Measurements from ENCODE around the gene CORO1C.

CORO1C gene

GRCh38 chr12:108724054-108724889 lies 7.0 kb downstream of the CORO1C start:
- DNase-seq, result no peak

- DNase-seq, result no peak
These were observed 8.1 kb downstream of the CORO1C start for GRCh38 chr12:108722992-108723766.

- DNase-seq, result no peak
These were observed 8.9 kb downstream of the CORO1C start for GRCh38 chr12:108722463-108722862.

GRCh38 chr12:108721824-108722223 lies 9.5 kb downstream of the CORO1C start:
- DNase-seq, result no peak

GRCh38 chr12:108720757-108721514 lies 10.4 kb downstream of the CORO1C start:
- DNase-seq, result no peak

GRCh38 chr12:108717243-108717642 lies 14.1 kb downstream of the CORO1C start:
- no peak for DNase-seq

GRCh38 chr12:108714866-108715265 lies 16.5 kb downstream of the CORO1C start:
- no peak for DNase-seq

GRCh38 chr12:108713471-108713870 lies 17.8 kb downstream of the CORO1C start:
- DNase-seq, result no peak

GRCh38 chr12:108712925-108713203 lies 18.5 kb downstream of the CORO1C start:
- DNase-seq, result no peak

GRCh38 chr12:108712165-108712924 lies 19.0 kb downstream of the CORO1C start:
- DNase-seq, result no peak

- DNase-seq, result no peak
These were observed 19.7 kb downstream of the CORO1C start for GRCh38 chr12:108711489-108712164.

GRCh38 chr12:108709697-108710096 lies 21.6 kb downstream of the CORO1C start:
- DNase-seq, result no peak

- DNase-seq, result no peak
These were observed 26.8 kb downstream of the CORO1C start for GRCh38 chr12:108704527-108704926.

- DNase-seq, result no peak
These were observed 28.6 kb downstream of the CORO1C start for GRCh38 chr12:108702595-108703320.

- no peak for DNase-seq
These were observed 29.4 kb downstream of the CORO1C start for GRCh38 chr12:108701779-108702441.

GRCh38 chr12:108700833-108701541 lies 30.3 kb downstream of the CORO1C start:
- DNase-seq, result no peak

- no peak for DNase-seq
These were observed 31.3 kb downstream of the CORO1C start for GRCh38 chr12:108699955-108700563.

- DNase-seq, result no peak
These were observed 33.4 kb downstream of the CORO1C start for GRCh38 chr12:108697905-108698304.

- no peak for DNase-seq
These were observed 34.4 kb downstream of the CORO1C start for GRCh38 chr12:108696996-108697290.

All from NCI-H2081 treated with DMSO at 0.1 percent for 48 hours (cell line).